Right lobe of liver (tissue), 4 donors: ENCODE data around the gene POFUT2.

ENCODE experiments used
- CTCF ChIP-seq, 4 donors: fragments of 200-600 bp in 3 of 4; fragments of 450-650 bp in 1 of 4; IDR thresholded peaks; one replicate each; pipeline versions ENCODE4 v1.5.1 to v1.8.0; 2016 to 2022; ENCODE audit warnings: antibody characterized with exemption in 4 of 4, mild to moderate bottlenecking in 2 of 4
- POLR2A ChIP-seq: fragments of 450-650 bp; IDR thresholded peaks from one replicate; pipeline ENCODE4 v1.6.1; 2017; ENCODE audit warnings: antibody characterized with exemption, mild to moderate bottlenecking
- donor health status: DM: no; HTN: no; CAD: no.
- donor health status: DM: no; HTN: no; CAD: no.
- donor health status: DM: no; HTN: yes; CAD: no.

GRCh38 chr21:45331531-45332147, 43.9 kb upstream of the POFUT2 start:
- TF ChIP-seq POLR2A, result no peak
- TF ChIP-seq CTCF (IDR thresholded peaks at IDR 0.05), result no peak
